ENCODE results near the gene C1orf87.

DNA sequence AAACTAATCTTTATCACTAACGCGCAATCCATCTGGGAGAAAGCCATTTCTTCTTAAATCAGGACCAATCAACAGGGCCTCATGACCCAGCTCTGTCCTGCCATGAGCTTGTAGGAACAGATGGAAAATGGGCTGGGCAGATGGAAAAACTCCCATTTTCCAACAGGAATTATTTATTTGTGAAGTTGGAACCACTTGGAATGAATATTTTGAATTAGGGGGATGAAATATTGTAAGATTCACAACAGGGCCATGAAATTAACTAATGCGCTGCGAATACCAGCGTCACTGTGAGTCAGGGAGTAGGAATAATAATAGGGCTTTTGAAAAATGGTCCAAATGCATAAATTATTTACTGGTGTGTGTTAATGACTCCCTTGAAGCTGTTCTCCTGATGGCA is 93.9 kb downstream of the C1orf87 start:
- TF ChIP-seq, protein P1, sequence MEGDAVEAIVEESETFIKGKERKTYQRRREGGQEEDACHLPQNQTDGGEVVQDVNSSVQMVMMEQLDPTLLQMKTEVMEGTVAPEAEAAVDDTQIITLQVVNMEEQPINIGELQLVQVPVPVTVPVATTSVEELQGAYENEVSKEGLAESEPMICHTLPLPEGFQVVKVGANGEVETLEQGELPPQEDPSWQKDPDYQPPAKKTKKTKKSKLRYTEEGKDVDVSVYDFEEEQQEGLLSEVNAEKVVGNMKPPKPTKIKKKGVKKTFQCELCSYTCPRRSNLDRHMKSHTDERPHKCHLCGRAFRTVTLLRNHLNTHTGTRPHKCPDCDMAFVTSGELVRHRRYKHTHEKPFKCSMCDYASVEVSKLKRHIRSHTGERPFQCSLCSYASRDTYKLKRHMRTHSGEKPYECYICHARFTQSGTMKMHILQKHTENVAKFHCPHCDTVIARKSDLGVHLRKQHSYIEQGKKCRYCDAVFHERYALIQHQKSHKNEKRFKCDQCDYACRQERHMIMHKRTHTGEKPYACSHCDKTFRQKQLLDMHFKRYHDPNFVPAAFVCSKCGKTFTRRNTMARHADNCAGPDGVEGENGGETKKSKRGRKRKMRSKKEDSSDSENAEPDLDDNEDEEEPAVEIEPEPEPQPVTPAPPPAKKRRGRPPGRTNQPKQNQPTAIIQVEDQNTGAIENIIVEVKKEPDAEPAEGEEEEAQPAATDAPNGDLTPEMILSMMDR (IDR thresholded peaks at IDR 0.05 in 4 of 5, conservative IDR thresholded peaks at IDR 0.05 in 1 of 5) = no peak
- TF ChIP-seq POLR2A (IDR thresholded peaks at IDR 0.05) = no peak
